HG02623 (cell line): Measurements from ENCODE around the gene AP4B1.
A peak's percentile ranks its signal among the peaks of the same experiment; 100 is the strongest.

Source experiments
- ATAC-seq: cut with Tn5 transposase; IDR thresholded peaks from one replicate; pipeline ENCODE4 v1.9.1; 2021; ENCODE audit warnings: moderate library complexity; ENCODE audit not compliant: unreplicated experiment

AP4B1 gene

DNA sequence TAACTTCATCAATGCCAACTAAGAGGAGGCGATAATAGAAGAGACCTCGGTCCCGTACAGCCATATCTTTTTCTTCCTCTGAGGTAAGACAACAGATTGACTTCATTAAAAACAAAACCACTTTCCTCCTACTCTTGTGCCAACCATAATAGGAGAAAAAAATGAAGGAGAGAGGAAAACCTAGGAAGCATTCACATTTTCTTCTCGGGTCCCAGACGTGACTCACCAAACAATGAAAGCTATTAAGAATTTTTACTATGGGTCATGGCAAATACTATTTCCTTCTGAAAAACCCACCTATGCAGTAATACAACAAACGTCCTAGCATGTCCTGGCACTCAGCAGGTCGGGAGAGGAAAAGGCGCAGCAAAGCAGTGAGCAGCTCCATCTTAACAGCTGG lies 8.6 kb downstream of the AP4B1 start:
- ATAC-seq: no peak

DNA sequence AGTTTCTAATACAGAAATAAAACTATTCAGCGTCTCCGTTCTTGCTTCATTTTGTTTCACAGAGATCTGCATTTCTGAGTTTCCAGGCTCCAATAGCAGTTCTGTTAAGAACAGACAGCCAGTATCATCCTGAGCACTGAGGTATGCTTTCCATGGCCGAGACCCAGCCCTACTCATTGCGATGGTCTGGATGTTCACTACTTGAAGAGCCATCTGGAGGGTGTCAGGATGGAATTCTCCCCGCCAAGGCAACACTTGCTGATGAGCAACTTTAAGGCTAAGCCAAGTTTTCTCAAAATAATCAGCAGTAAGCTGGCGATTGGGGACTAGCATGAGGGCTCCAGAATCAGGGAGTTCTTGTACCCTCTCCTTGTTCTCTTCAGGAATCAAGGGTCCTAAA lies 9.5 kb downstream of the AP4B1 start:
- ATAC-seq: no peak

DNA sequence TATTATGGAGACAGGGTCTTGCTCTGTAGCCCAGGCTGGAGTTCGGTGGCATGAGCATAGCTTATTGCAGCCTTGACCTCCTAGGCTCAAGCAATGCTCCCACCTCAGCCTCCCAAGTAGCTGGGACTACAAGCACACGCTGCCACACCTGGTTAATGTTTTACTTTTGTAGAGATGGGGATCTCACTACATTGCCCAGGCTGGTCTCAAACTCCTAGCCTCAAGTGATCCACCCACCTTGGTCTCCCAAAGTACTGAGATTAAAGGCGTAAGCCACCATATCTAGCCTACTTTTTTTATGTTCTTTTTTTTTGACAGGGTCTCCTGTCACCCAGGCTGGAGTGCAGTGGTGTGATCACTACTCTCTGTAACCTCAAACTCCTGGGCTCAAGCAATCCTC lies 11.3 kb downstream of the AP4B1 start:
- no peak for ATAC-seq

DNA sequence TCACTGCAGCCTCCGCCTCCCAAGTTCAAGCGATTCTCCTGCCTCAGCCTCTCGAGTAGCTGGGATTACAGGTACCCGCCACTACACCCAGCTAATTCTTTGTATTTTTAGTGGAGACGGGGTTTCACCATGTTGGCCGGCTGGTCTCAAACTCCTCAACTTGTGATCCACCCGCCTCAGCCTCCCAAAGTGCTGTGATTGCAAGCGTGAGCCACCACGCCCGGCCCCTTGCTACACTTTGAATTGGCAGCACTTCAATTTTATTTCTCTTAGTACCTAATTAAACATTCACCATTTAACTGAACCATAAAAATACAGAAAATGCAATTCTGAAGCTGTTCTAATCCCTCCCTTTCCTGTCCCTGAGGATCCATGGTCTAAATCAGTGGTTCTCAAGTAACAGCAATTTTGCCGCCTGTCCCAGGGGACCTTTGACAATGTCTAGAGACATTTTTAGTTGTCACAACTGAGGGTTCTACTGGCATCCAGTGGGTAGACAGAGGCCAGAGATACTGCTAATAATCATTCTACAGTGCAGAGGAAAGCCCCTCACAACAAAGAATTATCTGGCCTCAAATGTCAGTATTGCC lies 12.9 kb downstream of the AP4B1 start:
- no peak for ATAC-seq

DNA sequence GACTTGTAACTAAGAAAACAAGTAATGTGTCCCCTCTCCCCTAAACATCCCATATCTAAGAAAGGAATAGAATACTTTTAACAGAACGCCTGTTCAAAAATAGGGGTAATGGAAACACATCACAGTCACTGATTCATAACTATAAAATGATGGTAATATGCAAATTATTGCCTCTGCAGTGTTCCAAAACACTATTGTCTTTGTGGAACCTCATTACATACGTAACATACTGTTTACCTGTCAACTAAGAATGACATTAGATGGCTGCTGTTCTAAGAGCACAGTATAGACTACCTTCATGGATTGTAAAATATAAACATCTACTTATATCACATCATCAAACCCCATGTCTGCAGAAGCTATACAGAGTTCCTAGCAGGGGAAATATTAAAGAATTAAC lies 13.8 kb downstream of the AP4B1 start:
- no peak for ATAC-seq

DNA sequence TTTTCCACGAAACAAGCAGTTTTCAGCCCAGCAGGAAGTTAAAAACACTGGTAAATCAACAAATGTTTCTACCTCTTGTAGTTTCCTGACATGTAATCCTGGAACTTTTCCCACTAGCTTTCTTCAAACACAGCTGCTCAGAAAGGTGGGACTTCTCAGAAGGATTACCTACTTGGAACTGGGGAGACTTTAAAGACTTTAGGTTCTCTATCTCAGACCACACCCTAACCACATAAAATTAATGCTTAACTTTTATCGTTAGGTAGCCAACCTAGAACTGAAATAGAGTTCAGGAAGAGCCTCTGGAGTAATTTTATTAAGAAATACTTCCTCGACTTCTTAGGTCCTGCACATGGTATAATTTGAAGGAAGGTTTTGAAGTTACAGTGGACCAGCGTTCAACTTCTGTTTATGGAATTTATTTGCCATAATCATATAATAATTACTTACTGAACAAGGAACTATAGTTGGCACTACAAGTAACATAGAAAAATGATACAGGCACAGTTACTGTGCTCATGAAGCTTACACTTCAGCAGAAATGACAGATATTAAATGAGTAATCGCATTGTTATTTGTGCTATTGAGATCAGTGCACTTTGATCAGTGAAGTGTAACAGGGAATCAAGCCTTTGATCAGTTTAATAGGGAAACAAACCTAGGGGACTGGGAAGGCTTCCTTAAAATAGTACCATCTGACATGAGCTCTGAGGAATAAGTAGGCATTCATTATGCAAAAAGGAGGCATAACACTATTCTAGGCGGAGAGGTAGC lies 17.0 kb downstream of the AP4B1 start, which contains the start of gene BCL2L15:
TSS of gene BCL2L15 (minus strand) at position 180 of the 774 bp plus-strand sequence. CDS start 206 bp downstream, outside the sequence.
- no peak for ATAC-seq

DNA sequence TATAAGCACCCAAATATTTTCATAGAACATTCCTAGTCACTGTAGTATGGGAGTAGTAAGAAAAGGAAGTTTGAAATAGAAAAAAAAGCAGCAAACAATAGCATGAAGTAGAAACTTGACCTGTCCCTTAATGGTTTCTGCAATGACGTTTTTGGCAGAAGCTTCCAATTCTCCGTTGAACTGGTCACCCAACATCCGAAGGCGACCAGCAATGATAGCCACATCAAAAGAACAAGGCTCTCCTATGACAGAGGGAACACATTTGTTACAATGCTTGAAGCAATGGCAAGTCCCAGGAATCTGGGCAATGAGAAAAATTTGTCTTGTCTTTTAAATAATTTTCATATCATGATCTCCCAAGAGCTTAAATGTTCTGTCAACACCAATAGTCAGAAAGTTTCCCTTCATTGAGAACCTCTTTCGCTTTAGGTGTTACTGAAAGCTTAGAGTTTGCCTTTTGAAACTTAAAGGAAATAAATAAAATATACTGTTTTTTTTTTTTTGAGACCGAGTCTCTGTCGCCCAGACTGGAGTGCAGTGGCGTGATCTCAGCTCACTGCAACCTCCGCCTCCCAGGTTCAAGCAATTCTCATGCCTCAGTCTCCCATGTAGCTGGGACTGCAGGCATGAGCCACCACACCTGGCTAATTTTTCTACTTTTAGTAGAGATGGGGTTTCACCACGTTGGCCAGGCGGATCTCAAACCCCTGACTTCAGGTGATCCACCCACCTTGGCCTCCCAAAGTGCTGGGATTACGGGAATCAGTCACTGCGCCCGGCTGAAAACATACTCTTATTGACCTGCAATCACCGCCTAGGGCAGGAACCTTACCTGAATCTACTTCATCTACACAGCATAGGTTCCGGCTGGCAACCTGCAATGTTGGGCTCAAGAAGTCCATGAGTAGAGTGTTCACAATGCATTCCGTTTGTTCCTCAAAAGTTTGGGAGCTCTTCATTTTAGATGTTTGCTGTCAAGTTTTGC lies 17.9 kb downstream of the AP4B1 start:
- no peak for ATAC-seq

DNA sequence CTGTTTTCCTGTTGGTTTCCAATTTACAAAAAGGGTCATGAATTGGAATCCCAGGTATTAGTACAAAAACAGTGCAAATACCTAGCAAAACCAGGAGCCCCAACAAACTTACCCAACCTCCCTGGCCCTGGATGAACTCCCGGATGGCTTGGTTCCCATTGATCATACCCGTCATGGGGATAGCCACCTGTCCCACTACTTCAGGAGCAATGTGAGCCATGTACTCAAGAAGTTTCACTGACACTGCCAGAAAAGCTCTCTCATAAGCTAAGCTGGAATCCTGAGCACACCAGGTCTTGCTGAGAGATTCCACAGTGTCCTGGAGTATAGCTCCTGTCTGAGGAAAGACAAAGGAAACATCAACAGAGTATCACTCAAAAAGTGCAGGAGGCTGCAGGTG lies 22.9 kb downstream of the AP4B1 start:
- ATAC-seq: no peak

DNA sequence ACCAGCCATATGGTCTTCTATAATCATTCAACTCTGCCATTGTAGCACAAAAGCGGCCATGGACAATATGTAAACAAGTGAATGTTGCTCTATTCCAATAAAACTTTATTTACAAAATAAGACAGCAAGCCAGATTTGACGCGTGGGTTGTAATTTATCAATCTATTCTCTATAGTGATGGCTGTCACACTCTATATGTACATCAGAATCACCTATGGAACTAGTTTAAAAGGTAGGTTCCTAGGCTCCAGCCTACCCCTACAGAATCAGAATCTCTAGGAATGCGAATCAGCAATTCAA lies 24.9 kb downstream of the AP4B1 start:
- ATAC-seq: no peak

DNA sequence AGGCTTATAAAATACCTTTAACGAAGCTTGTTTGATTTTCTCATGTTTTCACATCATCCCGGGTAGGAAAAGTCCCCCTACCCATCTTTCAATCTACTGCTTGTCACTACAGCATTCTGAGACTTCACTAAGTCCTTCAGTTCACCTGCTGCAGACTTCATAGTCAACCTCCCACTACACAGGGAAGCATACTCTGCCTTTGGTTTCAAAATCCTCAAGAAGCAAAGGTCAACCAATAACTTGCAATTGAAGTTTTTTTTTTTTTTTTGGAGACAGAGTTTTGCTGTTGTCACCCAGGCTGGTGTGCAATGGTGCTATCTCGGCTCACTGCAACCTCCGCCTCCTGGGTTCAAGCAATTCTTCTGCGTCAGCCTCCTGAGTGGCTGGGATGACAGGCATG lies 28.4 kb downstream of the AP4B1 start:
- no peak for ATAC-seq

DNA sequence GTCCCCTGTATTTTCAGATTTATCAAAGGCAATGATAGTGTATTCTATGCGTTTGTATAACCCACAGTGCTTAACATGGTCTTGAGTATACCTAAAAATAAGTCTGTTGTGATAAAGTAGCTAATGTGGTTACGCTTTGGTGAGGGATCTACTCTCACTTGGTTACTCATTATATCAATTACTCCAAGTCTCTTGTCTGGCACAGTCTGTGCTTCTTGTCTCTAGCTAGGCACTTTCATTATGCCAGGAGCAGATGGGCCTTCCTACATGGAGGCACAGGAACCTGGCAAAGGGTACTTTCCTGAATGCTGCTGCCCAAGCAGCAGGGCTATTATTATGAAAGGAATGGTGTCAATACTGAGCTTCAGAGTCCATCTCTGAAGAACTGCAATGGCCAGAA lies 28.9 kb downstream of the AP4B1 start:
- no peak for ATAC-seq

DNA sequence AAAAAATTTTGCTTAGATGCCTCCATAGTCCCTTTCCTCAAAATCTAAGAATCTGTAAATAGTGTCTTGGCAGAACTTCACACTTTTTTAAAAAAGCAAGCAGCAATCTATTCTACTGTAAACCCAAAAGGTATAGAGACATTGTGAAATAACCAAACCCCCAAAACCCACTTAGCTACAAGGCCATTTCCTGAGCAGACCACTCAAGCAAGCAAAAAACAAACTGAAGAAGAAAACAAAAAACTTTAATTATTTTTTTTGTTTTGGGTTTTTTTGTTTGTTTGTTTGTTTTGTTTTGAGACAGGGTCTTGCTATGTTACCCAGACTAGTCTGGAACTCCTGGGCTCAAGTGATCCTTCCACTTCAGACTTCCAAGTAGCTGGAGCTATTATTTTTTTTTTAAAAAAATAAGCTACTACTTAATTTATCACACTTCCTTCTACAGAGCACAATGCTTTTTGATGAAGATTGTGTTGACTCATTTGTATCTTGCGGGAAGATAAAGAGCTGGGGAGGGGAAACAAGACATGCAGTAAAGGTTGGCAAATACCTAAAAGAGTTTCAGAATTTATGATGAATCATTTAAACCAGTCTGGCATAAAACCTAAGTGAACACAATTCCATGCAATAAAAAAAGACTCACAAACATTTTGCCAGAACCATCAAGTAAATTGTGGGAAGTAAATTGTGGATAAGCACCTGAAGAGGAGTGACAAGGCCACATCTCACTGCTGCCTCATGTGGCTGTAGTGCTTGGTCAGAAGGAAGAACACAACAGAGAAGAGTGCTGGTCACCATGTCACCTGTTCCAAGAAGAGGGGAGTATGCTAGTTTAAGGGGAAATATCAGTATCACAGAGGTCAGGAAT lies 30.4 kb downstream of the AP4B1 start:
- ATAC-seq: no peak

DNA sequence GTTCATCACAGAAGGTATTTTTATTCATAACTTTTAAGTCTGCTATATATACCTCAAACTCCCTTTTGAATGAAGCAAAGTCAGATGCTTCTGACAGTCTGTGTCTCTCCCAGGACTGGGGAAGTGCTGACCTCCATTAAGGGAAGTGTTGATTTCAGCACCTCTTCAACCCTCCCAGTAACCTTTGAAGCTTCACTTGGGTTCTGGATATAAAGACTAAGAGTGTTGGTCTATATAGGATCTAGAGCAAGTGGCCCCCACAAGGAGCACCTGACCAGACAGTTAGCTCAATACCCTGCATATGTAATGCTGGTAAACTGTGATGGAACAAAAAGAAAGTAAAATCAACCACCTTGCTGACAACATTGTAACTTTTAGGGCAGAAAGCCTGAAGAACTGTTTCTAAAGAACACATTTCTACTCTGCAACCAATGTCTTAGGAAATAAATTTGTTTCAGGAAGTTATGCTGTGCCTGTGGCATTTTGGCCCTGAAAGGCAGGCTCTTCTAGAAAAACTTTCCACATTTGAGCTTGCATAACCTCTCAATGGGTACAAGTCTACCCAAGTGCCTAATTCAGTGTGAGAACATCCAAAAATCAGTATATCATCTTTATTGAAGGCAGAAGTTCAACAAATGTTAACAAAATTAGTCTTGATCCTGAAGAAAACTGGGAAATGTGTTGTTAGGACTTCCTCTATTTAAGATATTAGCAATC lies 32.2 kb downstream of the AP4B1 start:
- ATAC-seq: peak; percentile 6

DNA sequence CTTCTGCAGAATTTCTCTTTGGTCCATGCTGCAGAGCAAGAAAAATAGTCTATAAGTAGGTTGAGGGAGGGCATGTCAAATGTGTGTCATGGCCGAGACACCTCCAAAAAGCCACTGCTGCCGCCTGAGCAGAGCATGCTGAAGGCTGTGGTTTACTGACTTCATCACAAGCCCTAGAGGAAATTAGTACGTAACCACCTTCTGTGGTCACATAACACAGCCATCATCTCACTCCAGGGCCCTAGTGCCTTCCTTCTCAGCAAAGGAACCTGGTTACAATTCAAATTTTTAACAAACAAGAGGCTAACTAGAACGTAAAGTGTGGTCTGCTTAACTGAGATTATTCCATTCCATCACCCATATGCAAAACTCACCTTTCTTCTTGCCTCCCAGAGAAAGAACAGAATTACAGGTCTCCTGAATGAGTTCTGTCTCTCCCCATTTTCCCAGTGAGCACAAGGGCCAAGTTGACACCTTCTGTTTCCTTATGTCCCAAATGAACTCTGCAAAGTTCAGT lies 32.9 kb downstream of the AP4B1 start, which contains the start of gene PTPN22:
TSS of gene PTPN22 (minus strand) at position 116 of the 517 bp plus-strand sequence.
- ATAC-seq: peak; percentile 92

DNA sequence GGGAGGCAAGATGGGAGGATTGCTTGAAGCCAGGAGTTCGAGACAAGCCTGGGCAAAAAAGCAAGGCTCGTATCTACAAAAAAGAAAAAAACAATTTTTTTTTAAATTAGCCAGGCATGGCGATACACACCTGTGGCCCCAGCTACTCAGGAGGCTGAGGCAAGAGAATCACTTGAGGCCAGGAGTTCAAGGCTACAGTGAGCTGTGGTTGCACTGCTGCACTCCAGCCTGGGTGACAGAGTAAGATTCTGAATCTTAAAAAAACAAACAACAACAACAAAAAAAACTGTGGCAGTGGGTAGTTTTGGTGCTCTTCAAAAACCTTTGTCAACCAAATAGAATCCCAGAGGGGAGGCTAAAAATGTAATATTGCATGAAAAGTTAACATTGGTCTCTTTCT lies 33.8 kb downstream of the AP4B1 start:
- no peak for ATAC-seq

DNA sequence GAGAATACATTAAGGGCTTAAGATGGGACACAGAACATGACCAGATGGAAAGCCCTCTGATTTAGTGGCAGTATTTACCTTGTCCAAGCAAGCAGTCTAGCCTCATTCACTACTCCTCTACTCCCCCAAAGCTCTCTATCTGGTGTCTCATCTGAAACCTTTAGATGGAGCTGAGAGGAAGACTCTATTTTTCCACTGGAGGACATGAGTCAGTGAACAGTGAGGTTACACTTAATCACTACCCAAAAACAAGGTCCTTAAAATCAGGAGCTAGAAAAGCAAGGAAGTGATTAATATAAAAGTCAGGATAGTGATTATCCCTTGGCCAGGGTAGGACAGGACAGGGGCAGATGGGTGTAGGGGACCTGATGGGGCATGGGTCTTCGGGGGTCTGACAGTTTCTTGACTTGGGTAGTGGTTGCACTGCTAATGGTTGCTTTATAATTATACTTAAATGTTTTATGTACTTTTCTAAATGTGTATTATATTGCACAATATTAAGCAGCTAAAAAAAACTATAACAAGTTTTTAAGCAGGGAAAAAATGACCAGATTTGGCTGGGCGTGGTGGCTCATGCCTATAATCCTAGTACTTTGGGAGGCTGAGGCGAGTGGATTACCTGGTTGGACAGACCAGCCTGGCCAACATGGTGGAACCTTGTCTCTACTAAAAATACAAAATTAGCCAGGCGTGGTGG lies 36.1 kb downstream of the AP4B1 start:
- no peak for ATAC-seq

DNA sequence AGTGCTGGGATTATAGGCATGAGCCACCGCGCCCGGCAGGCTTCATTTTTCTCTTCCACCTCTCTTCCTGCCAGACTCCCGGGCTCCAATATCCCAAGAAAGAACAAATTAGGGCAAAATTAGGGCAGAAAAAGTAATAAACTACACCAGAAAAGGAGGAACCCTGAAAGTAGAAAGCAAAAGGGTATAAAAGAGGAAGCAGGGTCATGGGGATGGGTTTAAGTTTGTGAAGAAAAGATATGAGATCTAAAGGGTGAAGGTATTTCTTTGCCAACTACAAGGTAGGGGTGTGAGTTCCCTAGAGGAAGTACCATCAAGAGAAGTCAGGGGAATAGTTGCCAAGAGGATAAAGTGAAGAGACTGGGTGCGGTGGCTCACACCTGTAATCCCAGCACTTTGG lies 43.0 kb downstream of the AP4B1 start:
- no peak for ATAC-seq

DNA sequence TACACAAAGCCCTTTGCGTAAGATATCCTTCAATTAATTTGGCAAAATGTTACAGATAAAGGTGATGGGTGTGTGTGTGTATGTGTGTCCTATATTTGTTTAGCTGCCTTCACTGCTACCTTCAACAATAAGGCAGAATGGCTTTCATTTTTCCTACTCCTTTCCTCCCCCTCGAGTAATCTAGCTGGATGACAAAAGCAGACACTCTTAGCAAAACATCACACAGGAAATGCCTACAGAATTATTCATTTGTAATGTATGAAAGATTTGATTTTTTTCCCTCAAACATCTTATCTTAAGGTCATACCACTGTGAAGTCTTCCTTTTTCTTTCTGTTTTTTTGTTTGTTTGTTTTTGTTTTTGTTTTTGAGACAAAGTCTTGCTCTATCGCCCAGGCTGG lies 43.7 kb downstream of the AP4B1 start:
- no peak for ATAC-seq

DNA sequence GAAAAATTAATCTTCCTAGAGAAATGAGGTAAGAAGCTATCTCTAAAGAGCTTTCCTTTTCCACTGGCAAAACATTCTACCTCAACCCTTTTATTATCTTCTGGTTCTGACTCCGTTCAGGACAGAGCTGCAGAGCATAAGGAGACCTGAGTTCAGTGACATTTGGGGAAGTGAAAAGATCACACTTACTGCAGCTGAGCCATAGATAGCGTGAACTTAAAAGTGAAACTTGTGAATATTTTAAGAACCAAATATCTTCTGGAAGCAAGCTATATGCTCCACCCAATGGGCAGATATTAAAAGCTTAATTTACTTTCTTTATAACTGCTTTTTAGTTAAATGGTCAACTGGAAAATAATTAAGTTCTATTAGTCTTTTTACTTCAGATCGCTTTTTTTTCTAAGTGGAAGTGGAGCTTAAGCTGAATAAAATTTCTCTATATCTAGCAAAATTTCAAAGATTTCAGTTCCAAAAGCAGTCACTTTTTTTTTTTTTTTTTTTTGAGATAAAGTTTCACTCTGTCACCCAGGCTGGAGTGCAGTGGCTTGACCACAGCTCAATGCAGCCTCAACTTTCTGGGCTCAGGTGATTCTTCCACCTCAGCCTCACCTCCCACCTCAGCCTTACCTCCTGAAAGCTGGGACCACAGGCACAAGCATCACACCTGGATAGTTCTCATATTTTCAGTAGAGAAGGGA lies 45.0 kb downstream of the AP4B1 start:
- peak; percentile 91 for ATAC-seq
